C4-2B (cell line): ENCODE results near the gene AHCYL2.

Experiments
- ZFX ChIP-seq: fragments of 450-650 bp; IDR thresholded peaks from 2 replicates; pipeline ENCODE4 v1.6.1; 2017
- TF ChIP-seq, protein P1 (sequence below): fragments of 450-650 bp; conservative IDR thresholded peaks from 2 replicates; pipeline ENCODE4 v1.5.1; 2017; ENCODE audit warnings: mild to moderate bottlenecking

DNA sequence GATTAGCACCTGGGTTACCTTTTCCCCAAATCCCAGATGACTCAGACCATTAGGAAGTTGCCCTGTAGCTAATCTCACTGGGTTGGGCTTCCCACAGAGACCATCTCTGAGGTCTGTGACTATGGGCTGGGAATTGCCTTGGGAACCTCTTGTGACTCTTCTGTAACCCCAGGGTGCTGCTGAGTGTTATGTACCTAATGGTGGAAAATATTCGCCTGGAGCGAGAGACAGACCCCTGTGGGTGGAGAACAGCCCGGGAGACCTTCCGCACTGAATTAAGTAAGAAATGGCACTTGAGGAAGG lies 229.4 kb downstream of the AHCYL2 start:
- TF ChIP-seq, protein P1, sequence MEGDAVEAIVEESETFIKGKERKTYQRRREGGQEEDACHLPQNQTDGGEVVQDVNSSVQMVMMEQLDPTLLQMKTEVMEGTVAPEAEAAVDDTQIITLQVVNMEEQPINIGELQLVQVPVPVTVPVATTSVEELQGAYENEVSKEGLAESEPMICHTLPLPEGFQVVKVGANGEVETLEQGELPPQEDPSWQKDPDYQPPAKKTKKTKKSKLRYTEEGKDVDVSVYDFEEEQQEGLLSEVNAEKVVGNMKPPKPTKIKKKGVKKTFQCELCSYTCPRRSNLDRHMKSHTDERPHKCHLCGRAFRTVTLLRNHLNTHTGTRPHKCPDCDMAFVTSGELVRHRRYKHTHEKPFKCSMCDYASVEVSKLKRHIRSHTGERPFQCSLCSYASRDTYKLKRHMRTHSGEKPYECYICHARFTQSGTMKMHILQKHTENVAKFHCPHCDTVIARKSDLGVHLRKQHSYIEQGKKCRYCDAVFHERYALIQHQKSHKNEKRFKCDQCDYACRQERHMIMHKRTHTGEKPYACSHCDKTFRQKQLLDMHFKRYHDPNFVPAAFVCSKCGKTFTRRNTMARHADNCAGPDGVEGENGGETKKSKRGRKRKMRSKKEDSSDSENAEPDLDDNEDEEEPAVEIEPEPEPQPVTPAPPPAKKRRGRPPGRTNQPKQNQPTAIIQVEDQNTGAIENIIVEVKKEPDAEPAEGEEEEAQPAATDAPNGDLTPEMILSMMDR, result no peak
- no peak for TF ChIP-seq ZFX
